Measurements from ENCODE around the gene SYT6. TPM values are rescaled to one million over a fixed set of nuclear protein-coding genes. Genes with fewer than 3 reads are reported as not detected.

SYT6 gene
- polyA plus RNA-seq, 3 donors = 0.01 TPM; not detected in 2

DNA sequence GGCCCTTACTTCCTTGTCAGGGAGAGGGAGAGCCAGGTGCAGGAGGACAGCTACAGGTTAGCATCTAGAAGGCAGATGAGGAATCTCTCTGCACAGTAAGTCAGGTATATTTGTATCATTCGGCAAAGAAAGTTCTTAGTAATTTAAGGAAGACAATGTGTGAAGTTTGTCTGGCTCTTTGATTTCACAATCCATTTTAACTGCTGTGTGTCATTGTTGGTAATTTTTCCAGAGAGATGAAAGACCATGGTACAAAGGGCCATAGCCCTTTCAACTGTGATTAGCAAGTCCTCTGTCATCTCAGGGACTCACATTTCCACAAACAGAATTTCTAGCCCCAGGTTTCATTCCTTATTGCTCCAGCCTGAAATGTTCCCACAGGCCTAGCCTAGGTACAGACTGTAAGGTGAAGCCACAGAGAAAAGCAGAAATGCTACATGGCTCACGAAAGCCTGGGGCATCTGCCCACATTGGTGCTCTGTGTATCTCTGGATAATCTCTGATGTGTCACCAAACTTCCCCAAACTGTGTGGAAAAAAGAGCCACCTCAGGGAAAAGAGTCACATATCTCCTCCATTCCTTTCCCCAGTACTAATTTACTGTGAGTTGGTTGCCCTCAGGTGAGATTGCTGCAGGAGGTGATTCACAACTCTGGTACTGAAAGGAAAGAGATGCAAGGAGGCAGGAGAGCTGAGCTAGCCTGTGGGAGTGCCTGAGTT is 70.6 kb downstream of the SYT6 start:
- no peak overlapping the region for H3K27ac ChIP-seq (ENCODE audit: low read depth in 1 of 2, low read length in 2 of 2)

DNA sequence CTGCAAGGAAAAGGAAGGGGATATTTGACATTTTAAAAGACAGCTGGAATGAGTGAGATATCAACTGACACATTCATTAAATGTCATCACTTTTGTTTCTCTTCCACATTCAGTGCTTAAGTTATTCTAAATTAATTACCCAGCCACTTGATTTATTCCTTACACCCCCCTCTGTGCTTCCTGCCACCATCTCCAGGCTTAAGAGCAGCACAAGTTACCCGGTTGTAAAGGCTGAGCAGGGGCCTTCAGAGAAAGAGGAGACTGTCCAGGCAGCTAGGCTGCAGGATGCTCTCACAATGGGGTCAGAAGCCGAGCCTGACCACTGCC is 71.4 kb downstream of the SYT6 start:
- no peaks in the 10 kb centered on the region for H3K27me3 ChIP-seq (ENCODE audit: control insufficient read depth in 2 of 2, insufficient read depth in 2 of 2, low read length in 2 of 2)
- no peaks in the 10 kb centered on the region for H3K36me3 Mint-ChIP-seq
- H2AFZ ChIP-seq (ENCODE audit: insufficient read depth, low read depth, low read length, poor library complexity, severe bottlenecking) = no peak overlapping the region
- H3K79me2 ChIP-seq (ENCODE audit: insufficient read depth, low read length) = no peaks in the 10 kb centered on the region
- H3K4me1 ChIP-seq (ENCODE audit: control insufficient read depth in 1 of 2, insufficient read depth in 2 of 2, low read length in 2 of 2) = peaks cover 33 to 37% of the 10 kb centered on the region in 2 donors
- peaks cover 0 to 3% (median 0%) of the 10 kb centered on the region in 3 donors for H3K27me3 Mint-ChIP-seq (ENCODE audit: low read depth in 3 of 3)
- no peaks in the 10 kb centered on the region for H3K36me3 ChIP-seq (replicated peaks in 1 of 2; ENCODE audit: control insufficient read depth in 1 of 2, insufficient read depth in 2 of 2, low read length in 2 of 2)
- no peak overlapping the region for H3K4me2 ChIP-seq (replicated peaks; ENCODE audit: extremely low read depth, low read length, poor library complexity, severe bottlenecking)
- 50% methylated on average over 2 of the region's 2 CpGs for WGBS (ENCODE audit: insufficient coverage)
- H3K4me3 Mint-ChIP-seq = no peak overlapping the region
- peaks cover 48% of the 10 kb centered on the region for H3K4me1 Mint-ChIP-seq
- no peak for DNase-seq
- H4K20me1 ChIP-seq (ENCODE audit: insufficient read depth, low read length) = no peaks in the 10 kb centered on the region
- H3K4me3 ChIP-seq (replicated peaks in 1 of 3; ENCODE audit: low read depth in 2 of 3, low read length in 3 of 3) = no peak overlapping the region
- no peak overlapping the region for H3K9ac ChIP-seq (ENCODE audit: insufficient read depth, low read length, poor library complexity, severe bottlenecking)
- H3K27ac ChIP-seq (ENCODE audit: low read depth in 1 of 2, low read length in 2 of 2) = no peak overlapping the region
- peaks cover 0 to 4% (median 0%) of the 10 kb centered on the region in 7 donors for H3K9me3 Mint-ChIP-seq
- intact Hi-C loops (cut with micrococcal nuclease) = loop anchor here in 1 of 2 donors (10.0 kb wide), 1 partner anchor 203 kb away; no protein-coding TSS in a partner anchor
- H3K9me3 ChIP-seq (replicated peaks in 1 of 2; ENCODE audit: control insufficient read depth in 1 of 2, insufficient read depth in 1 of 2, low read length in 2 of 2) = no peaks in the 10 kb centered on the region
- peak overlapping the region in 2 of 7 donors; percentile 64 to 83 for H3K27ac Mint-ChIP-seq
- TF ChIP-seq, protein P1, sequence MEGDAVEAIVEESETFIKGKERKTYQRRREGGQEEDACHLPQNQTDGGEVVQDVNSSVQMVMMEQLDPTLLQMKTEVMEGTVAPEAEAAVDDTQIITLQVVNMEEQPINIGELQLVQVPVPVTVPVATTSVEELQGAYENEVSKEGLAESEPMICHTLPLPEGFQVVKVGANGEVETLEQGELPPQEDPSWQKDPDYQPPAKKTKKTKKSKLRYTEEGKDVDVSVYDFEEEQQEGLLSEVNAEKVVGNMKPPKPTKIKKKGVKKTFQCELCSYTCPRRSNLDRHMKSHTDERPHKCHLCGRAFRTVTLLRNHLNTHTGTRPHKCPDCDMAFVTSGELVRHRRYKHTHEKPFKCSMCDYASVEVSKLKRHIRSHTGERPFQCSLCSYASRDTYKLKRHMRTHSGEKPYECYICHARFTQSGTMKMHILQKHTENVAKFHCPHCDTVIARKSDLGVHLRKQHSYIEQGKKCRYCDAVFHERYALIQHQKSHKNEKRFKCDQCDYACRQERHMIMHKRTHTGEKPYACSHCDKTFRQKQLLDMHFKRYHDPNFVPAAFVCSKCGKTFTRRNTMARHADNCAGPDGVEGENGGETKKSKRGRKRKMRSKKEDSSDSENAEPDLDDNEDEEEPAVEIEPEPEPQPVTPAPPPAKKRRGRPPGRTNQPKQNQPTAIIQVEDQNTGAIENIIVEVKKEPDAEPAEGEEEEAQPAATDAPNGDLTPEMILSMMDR (IDR thresholded peaks at IDR 0.05) = no peak

More for the DNA sequence above, 70.6 kb downstream of the SYT6 start:
- peaks cover 0 to 3% (median 0%) of the 10 kb centered on the region in 3 donors for H3K27me3 Mint-ChIP-seq (ENCODE audit: low read depth in 3 of 3)
- no peaks in the 10 kb centered on the region for H3K36me3 ChIP-seq (replicated peaks in 1 of 2; ENCODE audit: control insufficient read depth in 1 of 2, insufficient read depth in 2 of 2, low read length in 2 of 2)
- H3K4me3 ChIP-seq (replicated peaks in 1 of 3; ENCODE audit: low read depth in 2 of 3, low read length in 3 of 3) = no peak overlapping the region
- peak overlapping the region in 2 of 7 donors; percentile 8 to 33 for H3K27ac Mint-ChIP-seq
- H3K9me3 Mint-ChIP-seq = peaks cover 0 to 3% (median 0%) of the 10 kb centered on the region in 7 donors
- no peaks in the 10 kb centered on the region for H3K27me3 ChIP-seq (ENCODE audit: control insufficient read depth in 2 of 2, insufficient read depth in 2 of 2, low read length in 2 of 2)
- intact Hi-C loops (cut with micrococcal nuclease) = loop anchor here in 1 of 2 donors (10.0 kb wide), 1 partner anchor 202 kb away; no protein-coding TSS in a partner anchor
- no peak overlapping the region for H3K4me3 Mint-ChIP-seq
- peaks cover 33 to 36% of the 10 kb centered on the region in 2 donors for H3K4me1 ChIP-seq (ENCODE audit: control insufficient read depth in 1 of 2, insufficient read depth in 2 of 2, low read length in 2 of 2)
- DNase-seq = peak; percentile 13 to 59 (median 25)
- no peak overlapping the region for H3K4me2 ChIP-seq (replicated peaks; ENCODE audit: extremely low read depth, low read length, poor library complexity, severe bottlenecking)
- peaks cover 42% of the 10 kb centered on the region for H3K4me1 Mint-ChIP-seq
- TF ChIP-seq, protein P1 (IDR thresholded peaks at IDR 0.05) = no peak
- no peaks in the 10 kb centered on the region for H4K20me1 ChIP-seq (ENCODE audit: insufficient read depth, low read length)
- no peaks in the 10 kb centered on the region for H3K79me2 ChIP-seq (ENCODE audit: insufficient read depth, low read length)
- H2AFZ ChIP-seq (ENCODE audit: insufficient read depth, low read depth, low read length, poor library complexity, severe bottlenecking) = no peak overlapping the region
- WGBS (ENCODE audit: insufficient coverage) = 0% methylated on average over 1 of the region's 2 CpGs
- H3K9me3 ChIP-seq (replicated peaks in 1 of 2; ENCODE audit: control insufficient read depth in 1 of 2, insufficient read depth in 1 of 2, low read length in 2 of 2) = no peaks in the 10 kb centered on the region
- H3K9ac ChIP-seq (ENCODE audit: insufficient read depth, low read length, poor library complexity, severe bottlenecking) = no peak overlapping the region
- H3K36me3 Mint-ChIP-seq = no peaks in the 10 kb centered on the region

All from CD14-positive monocyte (primary cell).